Psoas muscle (tissue), 8 donors: ENCODE data around the gene RAVER1. TPM values are rescaled to one million over a fixed set of nuclear protein-coding genes. Genes with fewer than 3 reads are reported as not detected.
A peak's percentile ranks its signal among the peaks of the same experiment; 100 is the strongest.

Experiments
- ATAC-seq, 4 donors: fragments of 200-7000 bp; cut with Tn5 transposase; one replicate each; pipeline ENCODE4 v1.9.1; 2020; ENCODE audit warnings: moderate library complexity in 3 of 4, mild to moderate bottlenecking in 2 of 4
- DNase-seq, 2 donors: peaks; one replicate each; pipeline ENCODE4 v3.0.0-alpha.2; 2020
- H3K27ac ChIP-seq: fragments of 200-600 bp; one replicate; pipeline ENCODE4 v1.8.0; 2022
- H3K27me3 ChIP-seq, 3 donors: fragments of 200-600 bp in 1 of 3; one replicate each; pipeline versions ENCODE4 v1.6.1 to v1.8.0; 2013 to 2022; ENCODE audit warnings: low read length in 2 of 3, mild to moderate bottlenecking in 2 of 3, moderate library complexity in 1 of 3; ENCODE audit not compliant: insufficient read depth in 3 of 3
- H3K36me3 ChIP-seq, 2 donors: fragments of 200-600 bp in 1 of 2; one replicate each; pipeline versions ENCODE4 v1.6.1 to v1.8.0; 2013 to 2022; ENCODE audit warnings: low read depth in 1 of 2, mild to moderate bottlenecking in 1 of 2, moderate library complexity in 1 of 2; ENCODE audit not compliant: insufficient read depth in 1 of 2
- H3K4me1 ChIP-seq: fragments of 200-600 bp; one replicate; pipeline ENCODE4 v1.8.0; 2022
- H3K4me3 ChIP-seq: fragments of 200-600 bp; one replicate; pipeline ENCODE4 v1.8.0; 2022; ENCODE audit warnings: mild to moderate bottlenecking
- H3K9me3 ChIP-seq: fragments of 200-600 bp; one replicate; pipeline ENCODE4 v1.8.0; 2022
- WGBS, 3 donors: extraction: QIAGEN DNeasy Blood & Tissue Kit; methylation state at CpG; one replicate each; pipeline versions ENCODE4 v1.1.6 to v1.1.7; 2013; 5-methylcytosine and 5-hydroxymethylcytosine counted together
- intact Hi-C, 2 donors: fragments of 100-400 bp; cut with DNase I; formaldehyde crosslinking; loops; one replicate each; pipeline versions ENCODE4 v1.11.0 to v1.14.2; 2022
- polyA plus RNA-seq, 3 donors: library from polyadenylated mRNA; stranded (reverse); fragments of 200-250 nt; gene quantifications; one replicate each; pipeline ENCODE4 v1.2.3, GENCODE V29; 2013
- total RNA-seq, 4 donors: library from RNA; stranded (reverse); fragmentation: NEBNext Ultra II Directional in 2 of 4; extraction: Animal tissue kit (Norgen Biotek cat#: 25700) in 2 of 4; gene quantifications; one replicate each; pipeline versions ENCODE4 v1.2.1 to v1.2.4, GENCODE V29; 2021 to 2023
- TF ChIP-seq, protein P1 (sequence below): fragments of 200-600 bp; IDR thresholded peaks from one replicate; pipeline ENCODE4 v1.8.0; 2022; ENCODE audit warnings: antibody characterized with exemption
- donor health status: healthy with polysubstance abuse.
- donor health status: DM: no; HTN: no; CAD: no; lungs with moderate emphysema.
- donor health status: Bipolar disorder and iron deficiency.
- donor health status: healthy.
- donor health status: DM: yes; HTN: yes; CAD: no.
- donor health status: DM: no; HTN: no; CAD: no.
- donor health status: DM: no; HTN: no; CAD: no.
- donor health status: DM: yes; HTN: yes; CAD: no.

The RAVER1 gene
- total and polyA plus RNA-seq, 7 donors, result 4.3 to 11.2 (median 8.2) TPM

DNA sequence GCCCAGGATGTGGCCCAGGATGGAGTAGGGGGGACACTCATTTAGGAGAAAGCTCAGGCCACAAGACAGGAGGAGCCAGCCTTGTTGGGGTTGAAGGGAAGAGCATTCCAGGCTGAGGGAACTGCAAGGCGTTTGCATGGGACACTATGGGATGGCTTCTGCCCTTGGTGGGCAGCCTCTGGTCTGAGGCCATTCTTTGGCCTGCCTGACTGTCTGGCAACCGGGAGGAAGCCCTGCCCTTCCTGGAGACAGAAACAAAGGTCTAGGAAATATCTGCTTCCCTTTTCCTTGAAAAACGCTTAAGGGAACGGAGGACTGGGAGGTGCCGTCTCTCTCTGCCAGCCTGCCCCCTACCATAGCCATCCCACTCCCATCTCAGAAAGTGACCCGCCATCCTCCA, 65.3 kb downstream of the RAVER1 start:
- no peaks in the 10 kb centered on the region for H3K9me3 ChIP-seq
- 52 to 70% (median 63%) methylated on average over 5 to 6 of the region's 6 CpGs for WGBS, 3 donors
- H3K4me1 ChIP-seq, result peaks cover 16% of the 10 kb centered on the region
- DNase-seq (no peak), ATAC-seq (no peak)
- no peak overlapping the region for H3K4me3 ChIP-seq
- H3K27me3 ChIP-seq, result peaks cover 0 to 22% (median 1%) of the 10 kb centered on the region in 3 donors
- intact Hi-C loops, result loop anchor here in 1 of 2 donors (2.0 kb wide), 1 partner anchor 121 kb away; no protein-coding TSS in a partner anchor
- TF ChIP-seq, protein P1, sequence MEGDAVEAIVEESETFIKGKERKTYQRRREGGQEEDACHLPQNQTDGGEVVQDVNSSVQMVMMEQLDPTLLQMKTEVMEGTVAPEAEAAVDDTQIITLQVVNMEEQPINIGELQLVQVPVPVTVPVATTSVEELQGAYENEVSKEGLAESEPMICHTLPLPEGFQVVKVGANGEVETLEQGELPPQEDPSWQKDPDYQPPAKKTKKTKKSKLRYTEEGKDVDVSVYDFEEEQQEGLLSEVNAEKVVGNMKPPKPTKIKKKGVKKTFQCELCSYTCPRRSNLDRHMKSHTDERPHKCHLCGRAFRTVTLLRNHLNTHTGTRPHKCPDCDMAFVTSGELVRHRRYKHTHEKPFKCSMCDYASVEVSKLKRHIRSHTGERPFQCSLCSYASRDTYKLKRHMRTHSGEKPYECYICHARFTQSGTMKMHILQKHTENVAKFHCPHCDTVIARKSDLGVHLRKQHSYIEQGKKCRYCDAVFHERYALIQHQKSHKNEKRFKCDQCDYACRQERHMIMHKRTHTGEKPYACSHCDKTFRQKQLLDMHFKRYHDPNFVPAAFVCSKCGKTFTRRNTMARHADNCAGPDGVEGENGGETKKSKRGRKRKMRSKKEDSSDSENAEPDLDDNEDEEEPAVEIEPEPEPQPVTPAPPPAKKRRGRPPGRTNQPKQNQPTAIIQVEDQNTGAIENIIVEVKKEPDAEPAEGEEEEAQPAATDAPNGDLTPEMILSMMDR, result no peak
- no peaks in the 10 kb centered on the region for H3K36me3 ChIP-seq
- H3K27ac ChIP-seq, result peak overlapping the region; percentile 60

DNA sequence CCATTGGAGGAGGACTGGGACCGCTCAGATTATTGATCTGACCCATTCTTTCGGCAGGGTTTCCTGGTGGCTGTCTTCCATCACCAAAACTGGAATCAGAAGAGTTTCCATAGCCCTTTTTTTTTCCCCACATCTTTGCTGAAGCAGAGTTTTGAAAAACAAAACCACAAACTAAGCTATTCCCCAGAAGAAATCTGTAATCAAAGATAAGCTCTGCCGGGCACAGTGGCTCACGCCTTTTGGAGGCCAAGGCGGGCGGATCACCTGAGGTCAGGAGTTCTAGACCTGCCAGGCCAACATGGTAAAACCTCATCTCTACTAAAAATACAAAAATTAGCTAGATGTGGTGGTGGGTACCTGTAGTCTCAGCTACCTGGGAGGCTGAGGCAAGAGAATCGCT, 66.6 kb downstream of the RAVER1 start:
- H3K36me3 ChIP-seq, result no peaks in the 10 kb centered on the region

More for the DNA sequence above, 66.6 kb downstream of the RAVER1 start:
- DNase-seq, result no peak
- WGBS, 3 donors, result 85 to 87% (median 85%) methylated on average over 7 of the region's 7 CpGs
- H3K9me3 ChIP-seq, result no peaks in the 10 kb centered on the region
- intact Hi-C loops, result no loop called here
- no peak overlapping the region for H3K27ac ChIP-seq
- H3K27me3 ChIP-seq, result peaks cover 0 to 22% (median 1%) of the 10 kb centered on the region in 3 donors
- TF ChIP-seq, protein P1, result no peak
- H3K4me1 ChIP-seq, result peaks cover 16% of the 10 kb centered on the region
- H3K4me3 ChIP-seq, result no peak overlapping the region
- ATAC-seq, result no peak

Other genes starting within 250 kb of the RAVER1 start
- gene SHFL, start 247.2 kb downstream of the RAVER1 start, total RNA-seq, result 1 to 10 TPM; 2.9 to 5.7 (median 4.0) TPM
- 1 to 10 TPM; 3.1 to 4.3 (median 3.4) TPM for gene SHFL, start 247.2 kb downstream of the RAVER1 start, polyA plus RNA-seq
- not detected for gene ANGPTL6, start 230.9 kb downstream of the RAVER1 start, total RNA-seq
- gene ANGPTL6, start 230.9 kb downstream of the RAVER1 start, polyA plus RNA-seq, result under 1 TPM in 2 of 3 donors, not detected in 1; 0.18 to 0.20 TPM
- gene PPAN, start 227.2 kb downstream of the RAVER1 start, total RNA-seq, result 10 to 100 TPM; 29.3 to 70.6 (median 59.1) TPM
- 10 to 100 TPM; 48.4 to 93.4 (median 60.8) TPM for gene PPAN, start 227.2 kb downstream of the RAVER1 start, polyA plus RNA-seq
- gene P2RY11, start 221.8 kb downstream of the RAVER1 start, total RNA-seq, result 10 to 100 TPM; 11.0 to 18.5 (median 14.6) TPM
- 10 to 100 TPM in 1 of 3 donors, 1 to 10 TPM in 2; 4.0 to 15.7 (median 6.0) TPM for gene P2RY11, start 221.8 kb downstream of the RAVER1 start, polyA plus RNA-seq
- 100 to 1,000 TPM; 278 to 337 (median 305) TPM for gene EIF3G, start 213.6 kb downstream of the RAVER1 start, total RNA-seq
- gene EIF3G, start 213.6 kb downstream of the RAVER1 start, polyA plus RNA-seq, result 100 to 1,000 TPM; 257 to 358 (median 311) TPM
- 10 to 100 TPM; 11.1 to 20.2 (median 16.2) TPM for gene DNMT1, start 138.6 kb downstream of the RAVER1 start, total RNA-seq
- gene DNMT1, start 138.6 kb downstream of the RAVER1 start, polyA plus RNA-seq, result 10 to 100 TPM in 2 of 3 donors, 1 to 10 TPM in 1; 7.1 to 25.2 (median 13.5) TPM
- gene S1PR2, start 102.2 kb downstream of the RAVER1 start, total RNA-seq, result 1 to 10 TPM; 1.1 to 2.0 (median 1.6) TPM
- under 1 TPM; 0.17 to 0.59 (median 0.36) TPM for gene S1PR2, start 102.2 kb downstream of the RAVER1 start, polyA plus RNA-seq
- gene MRPL4, start 81.3 kb downstream of the RAVER1 start, total RNA-seq, result 10 to 100 TPM; 54.9 to 94.0 (median 58.9) TPM
- gene MRPL4, start 81.3 kb downstream of the RAVER1 start, polyA plus RNA-seq, result 100 to 1,000 TPM in 1 of 3 donors, 10 to 100 TPM in 2; 78.1 to 191 (median 79.9) TPM
- gene ICAM1, start 62.4 kb downstream of the RAVER1 start, total RNA-seq, result 1 to 10 TPM; 3.7 to 8.0 (median 6.9) TPM
- 1 to 10 TPM; 2.7 to 7.5 (median 3.3) TPM for gene ICAM1, start 62.4 kb downstream of the RAVER1 start, polyA plus RNA-seq
- under 1 TPM in 1 of 4 donors, not detected in 3; 0.47 TPM for gene ICAM4, start 46.6 kb downstream of the RAVER1 start, total RNA-seq
- under 1 TPM in 2 of 3 donors, not detected in 1; 0.04 to 0.18 TPM for gene ICAM4, start 46.6 kb downstream of the RAVER1 start, polyA plus RNA-seq
- gene ICAM5, start 43.6 kb downstream of the RAVER1 start, total RNA-seq, result under 1 TPM in 2 of 4 donors, not detected in 2; 0.13 to 0.22 TPM
- gene ICAM5, start 43.6 kb downstream of the RAVER1 start, polyA plus RNA-seq, result under 1 TPM in 2 of 3 donors, not detected in 1; 0.04 TPM
- gene ZGLP1, start 23.7 kb downstream of the RAVER1 start, total RNA-seq, result 1 to 10 TPM in 1 of 4 donors, under 1 TPM in 2, not detected in 1; 0.59 to 2.9 (median 0.69) TPM
- 1 to 10 TPM in 1 of 3 donors, under 1 TPM in 2; 0.69 to 1.6 (median 1.00) TPM for gene ZGLP1, start 23.7 kb downstream of the RAVER1 start, polyA plus RNA-seq
- gene FDX2, start 17.5 kb downstream of the RAVER1 start, total RNA-seq, result 10 to 100 TPM; 16.0 to 21.8 (median 18.3) TPM
- gene FDX2, start 17.5 kb downstream of the RAVER1 start, polyA plus RNA-seq, result 10 to 100 TPM; 30.7 to 52.5 (median 39.6) TPM
- gene ICAM3, start 6.1 kb upstream of the RAVER1 start, total RNA-seq, result 10 to 100 TPM in 1 of 4 donors, 1 to 10 TPM in 3; 6.4 to 10.1 (median 8.1) TPM
- 10 to 100 TPM in 1 of 3 donors, 1 to 10 TPM in 2; 7.8 to 10.1 (median 9.2) TPM for gene ICAM3, start 6.1 kb upstream of the RAVER1 start, polyA plus RNA-seq
- 10 to 100 TPM; 37.1 to 57.6 (median 40.4) TPM for gene TYK2, start 47.0 kb upstream of the RAVER1 start, total RNA-seq
- gene TYK2, start 47.0 kb upstream of the RAVER1 start, polyA plus RNA-seq, result 10 to 100 TPM; 40.7 to 58.8 (median 41.7) TPM
- 100 to 1,000 TPM; 165 to 182 (median 171) TPM for gene CDC37, start 70.0 kb upstream of the RAVER1 start, total RNA-seq
- 100 to 1,000 TPM; 208 to 268 (median 234) TPM for gene CDC37, start 70.0 kb upstream of the RAVER1 start, polyA plus RNA-seq
- gene PDE4A, start 87.0 kb upstream of the RAVER1 start, total RNA-seq, result 10 to 100 TPM in 3 of 4 donors, 1 to 10 TPM in 1; 7.9 to 29.0 (median 16.8) TPM
- gene PDE4A, start 87.0 kb upstream of the RAVER1 start, polyA plus RNA-seq, result 10 to 100 TPM in 2 of 3 donors, 1 to 10 TPM in 1; 4.1 to 15.1 (median 11.5) TPM
- 100 to 1,000 TPM; 109 to 208 (median 169) TPM for gene KEAP1, start 169.8 kb upstream of the RAVER1 start, total RNA-seq
- 100 to 1,000 TPM; 154 to 242 (median 205) TPM for gene KEAP1, start 169.8 kb upstream of the RAVER1 start, polyA plus RNA-seq
- gene S1PR5, start 183.9 kb upstream of the RAVER1 start, total RNA-seq, result under 1 TPM; 0.15 to 0.30 (median 0.17) TPM
- under 1 TPM; 0.07 to 0.12 (median 0.08) TPM for gene S1PR5, start 183.9 kb upstream of the RAVER1 start, polyA plus RNA-seq
- gene ATG4D, start 210.4 kb upstream of the RAVER1 start, total RNA-seq, result 10 to 100 TPM; 42.5 to 71.8 (median 60.8) TPM
- gene ATG4D, start 210.4 kb upstream of the RAVER1 start, polyA plus RNA-seq, result 10 to 100 TPM; 49.3 to 95.7 (median 72.8) TPM
- 10 to 100 TPM; 17.3 to 20.6 (median 20.3) TPM for gene KRI1, start 232.5 kb upstream of the RAVER1 start, total RNA-seq
- 10 to 100 TPM; 14.8 to 21.6 (median 20.1) TPM for gene KRI1, start 232.5 kb upstream of the RAVER1 start, polyA plus RNA-seq
- gene CDKN2D, start 235.4 kb upstream of the RAVER1 start, total RNA-seq, result 10 to 100 TPM in 3 of 4 donors, 1 to 10 TPM in 1; 6.1 to 13.1 (median 11.8) TPM
- 10 to 100 TPM; 18.0 to 29.2 (median 22.7) TPM for gene CDKN2D, start 235.4 kb upstream of the RAVER1 start, polyA plus RNA-seq